Neural progenitor cell (in vitro differentiated cells): ENCODE results near the gene CDH19. TPM values are rescaled to one million over a fixed set of nuclear protein-coding genes. Genes with fewer than 3 reads are reported as not detected.

Source experiments
- DNase-seq: peaks from one replicate; pipeline ENCODE4 v3.0.0-alpha.2; 2016; ENCODE audit warnings: low spot score
- H2AFZ ChIP-seq: fragments of 200-600 bp; sonication (generic); replicated peaks from 2 replicates; pipeline ENCODE4 v1.6.1; 2016; ENCODE audit warnings: antibody characterized with exemption
- H3F3A ChIP-seq: fragments of 200-600 bp; sonication (generic); 2 replicates; pipeline ENCODE4 v1.6.1; 2016; ENCODE audit warnings: antibody characterized with exemption, low read depth
- H3K27ac ChIP-seq: fragments of 200-600 bp; sonication (generic); 2 replicates; pipeline ENCODE4 v1.5.1; 2016; ENCODE audit warnings: mild to moderate bottlenecking
- H3K27me3 ChIP-seq: fragments of 200-600 bp; sonication (generic); 2 replicates; pipeline ENCODE4 v1.6.1; 2016; ENCODE audit warnings: mild to moderate bottlenecking, moderate library complexity
- H3K36me3 ChIP-seq: fragments of 200-600 bp; sonication (generic); 2 replicates; pipeline ENCODE4 v1.5.1; 2016
- H3K4me1 ChIP-seq: fragments of 200-600 bp; sonication (generic); 2 replicates; pipeline ENCODE4 v1.6.1; 2016; ENCODE audit warnings: mixed run types
- H3K4me2 ChIP-seq: fragments of 200-600 bp; sonication (generic); 2 replicates; pipeline ENCODE4 v1.6.1; 2016
- H3K4me3 ChIP-seq: fragments of 200-600 bp; sonication (generic); 2 replicates; pipeline ENCODE4 v1.5.1; 2016
- H3K79me2 ChIP-seq: fragments of 200-600 bp; sonication (generic); 2 replicates; pipeline ENCODE4 v1.6.1; 2016; ENCODE audit warnings: low read depth
- H3K9ac ChIP-seq: fragments of 200-600 bp; sonication (generic); 2 replicates; pipeline ENCODE4 v1.6.1; 2016
- H3K9me3 ChIP-seq: fragments of 200-600 bp; sonication (generic); 2 replicates; pipeline ENCODE4 v1.5.1; 2016; ENCODE audit warnings: low read depth
- H4K20me1 ChIP-seq: fragments of 200-600 bp; sonication (generic); 2 replicates; pipeline ENCODE4 v1.6.1; 2016; ENCODE audit warnings: low read depth
- H3K27ac Mint-ChIP-seq: 3 replicates; pipeline ENCODE4 v1.8.0; 2021; ENCODE audit warnings: mixed read lengths
- H3K27me3 Mint-ChIP-seq: 2 replicates; pipeline ENCODE4 v1.8.0; 2022; ENCODE audit warnings: low read depth, mild to moderate bottlenecking, inconsistent platforms, moderate library complexity, mixed read lengths; ENCODE audit not compliant: insufficient read depth
- H3K36me3 Mint-ChIP-seq: 3 replicates; pipeline ENCODE4 v1.8.0; 2021; ENCODE audit warnings: mixed read lengths
- H3K4me1 Mint-ChIP-seq: 3 replicates; pipeline ENCODE4 v1.8.0; 2021; ENCODE audit warnings: mixed read lengths
- H3K4me3 Mint-ChIP-seq: 3 replicates; pipeline ENCODE4 v1.8.0; 2021; ENCODE audit warnings: mild to moderate bottlenecking, moderate library complexity, mixed read lengths
- H3K9me3 Mint-ChIP-seq: 3 replicates; pipeline ENCODE4 v1.8.0; 2020; ENCODE audit warnings: mixed read lengths
- EZH2 ChIP-seq: fragments of 200-600 bp; sonication (generic); IDR thresholded peaks from 2 replicates; pipeline ENCODE4 v1.6.1; 2017; ENCODE audit warnings: antibody characterized with exemption, mild to moderate bottlenecking, moderate library complexity
- EZH2phosphoT487 ChIP-seq: fragments of 200-600 bp; sonication (generic); IDR thresholded peaks from 2 replicates; pipeline ENCODE4 v1.6.1; 2017; ENCODE audit warnings: antibody characterized with exemption
- total RNA-seq: library from RNA; depleted of rRNA; stranded (reverse); fragments of >200 nt; gene quantifications from 2 replicates; pipeline ENCODE4 v1.2.3, GENCODE V29; 2015; ENCODE audit warnings: low replicate concordance
- TF ChIP-seq, protein P1 (sequence below): fragments of 200-600 bp; sonication (generic); IDR thresholded peaks from 2 replicates; pipeline ENCODE4 v1.5.1; 2017; ENCODE audit warnings: antibody characterized with exemption, mild to moderate bottlenecking

The CDH19 gene
- total RNA-seq, 1 donor from 2014 or later = not detected

DNA sequence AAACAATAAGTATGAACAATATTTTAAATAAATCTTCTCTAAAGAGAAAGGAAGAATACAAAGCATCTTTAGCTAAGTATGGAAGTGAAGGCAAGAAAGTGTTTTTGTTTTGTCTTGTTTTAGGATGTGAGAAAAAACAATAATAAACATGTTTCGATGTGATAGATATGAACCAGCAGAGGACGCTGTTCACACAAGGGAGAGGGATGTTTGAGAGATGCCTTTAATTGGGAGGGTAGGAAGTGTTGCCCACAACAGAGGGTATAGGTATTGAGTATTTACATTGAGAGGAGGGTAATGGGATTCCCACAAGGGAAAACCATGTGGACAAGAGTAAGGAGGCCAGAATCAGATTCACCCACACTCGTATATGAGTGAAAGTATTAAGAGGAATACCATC, 55.1 kb downstream of the CDH19 start:
- Histone ChIP-seq H2AFZ (peak overlapping the region; percentile 55), H3K4me3 (no peak overlapping the region), H3K36me3 (no peaks in the 10 kb centered on the region), H3K4me1 (no peaks in the 10 kb centered on the region), H3K79me2 (no peaks in the 10 kb centered on the region), H3K9ac (no peak overlapping the region), H3K27me3 (no peaks in the 10 kb centered on the region), H4K20me1 (no peaks in the 10 kb centered on the region), H3K27ac (no peak overlapping the region), H3F3A (no peaks in the 10 kb centered on the region), H3K4me2 (no peak overlapping the region), H3K9me3 (no peaks in the 10 kb centered on the region)
- TF ChIP-seq, protein P1, sequence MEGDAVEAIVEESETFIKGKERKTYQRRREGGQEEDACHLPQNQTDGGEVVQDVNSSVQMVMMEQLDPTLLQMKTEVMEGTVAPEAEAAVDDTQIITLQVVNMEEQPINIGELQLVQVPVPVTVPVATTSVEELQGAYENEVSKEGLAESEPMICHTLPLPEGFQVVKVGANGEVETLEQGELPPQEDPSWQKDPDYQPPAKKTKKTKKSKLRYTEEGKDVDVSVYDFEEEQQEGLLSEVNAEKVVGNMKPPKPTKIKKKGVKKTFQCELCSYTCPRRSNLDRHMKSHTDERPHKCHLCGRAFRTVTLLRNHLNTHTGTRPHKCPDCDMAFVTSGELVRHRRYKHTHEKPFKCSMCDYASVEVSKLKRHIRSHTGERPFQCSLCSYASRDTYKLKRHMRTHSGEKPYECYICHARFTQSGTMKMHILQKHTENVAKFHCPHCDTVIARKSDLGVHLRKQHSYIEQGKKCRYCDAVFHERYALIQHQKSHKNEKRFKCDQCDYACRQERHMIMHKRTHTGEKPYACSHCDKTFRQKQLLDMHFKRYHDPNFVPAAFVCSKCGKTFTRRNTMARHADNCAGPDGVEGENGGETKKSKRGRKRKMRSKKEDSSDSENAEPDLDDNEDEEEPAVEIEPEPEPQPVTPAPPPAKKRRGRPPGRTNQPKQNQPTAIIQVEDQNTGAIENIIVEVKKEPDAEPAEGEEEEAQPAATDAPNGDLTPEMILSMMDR = peak; percentile 76
- no peak for TF ChIP-seq EZH2
- Mint-ChIP-seq H3K27ac (no peak overlapping the region), H3K4me3 (no peak overlapping the region), H3K36me3 (no peaks in the 10 kb centered on the region), H3K9me3 (no peaks in the 10 kb centered on the region), H3K27me3 (no peaks in the 10 kb centered on the region), H3K4me1 (no peaks in the 10 kb centered on the region)
- DNase-seq = peak; percentile 70

DNA sequence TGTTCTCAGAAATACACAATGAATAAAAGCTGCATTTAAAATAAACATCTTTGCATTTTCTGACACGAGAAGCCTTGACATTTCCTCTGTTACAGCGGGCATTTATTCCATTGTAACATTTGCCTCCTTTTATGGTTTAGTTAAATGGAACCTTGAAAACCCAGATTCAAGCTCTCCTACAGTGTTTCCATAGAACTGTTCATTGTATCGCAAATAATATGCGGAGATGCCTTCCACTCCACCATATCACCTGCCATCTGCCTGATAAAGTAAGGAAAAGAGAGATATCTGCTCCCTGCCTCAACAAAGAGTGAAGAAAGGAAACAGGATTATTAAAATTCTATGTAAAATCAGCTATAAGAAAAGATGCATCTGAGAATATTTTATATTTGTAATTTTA, 69.8 kb downstream of the CDH19 start:
- H3F3A ChIP-seq = no peaks in the 10 kb centered on the region
- no peak overlapping the region for H3K4me3 ChIP-seq
- H3K4me2 ChIP-seq = no peak overlapping the region
- Mint-ChIP-seq H3K36me3 (no peaks in the 10 kb centered on the region), H3K27me3 (peaks cover 3% of the 10 kb centered on the region), H3K27ac (no peak overlapping the region), H3K4me1 (peaks cover 9% of the 10 kb centered on the region), H3K9me3 (no peaks in the 10 kb centered on the region), H3K4me3 (no peak overlapping the region)
- TF ChIP-seq, protein P1 = no peak
- TF ChIP-seq EZH2phosphoT487 (no peak), EZH2 (no peak)
- no peaks in the 10 kb centered on the region for H3K4me1 ChIP-seq
- no peaks in the 10 kb centered on the region for H3K79me2 ChIP-seq
- no peaks in the 10 kb centered on the region for H3K9me3 ChIP-seq
- H2AFZ ChIP-seq = peak overlapping the region; percentile 59
- H4K20me1 ChIP-seq = no peaks in the 10 kb centered on the region
- H3K27ac ChIP-seq = no peak overlapping the region
- no peak for DNase-seq
- H3K36me3 ChIP-seq = no peaks in the 10 kb centered on the region
- H3K9ac ChIP-seq = no peak overlapping the region
- H3K27me3 ChIP-seq = no peaks in the 10 kb centered on the region

DNA sequence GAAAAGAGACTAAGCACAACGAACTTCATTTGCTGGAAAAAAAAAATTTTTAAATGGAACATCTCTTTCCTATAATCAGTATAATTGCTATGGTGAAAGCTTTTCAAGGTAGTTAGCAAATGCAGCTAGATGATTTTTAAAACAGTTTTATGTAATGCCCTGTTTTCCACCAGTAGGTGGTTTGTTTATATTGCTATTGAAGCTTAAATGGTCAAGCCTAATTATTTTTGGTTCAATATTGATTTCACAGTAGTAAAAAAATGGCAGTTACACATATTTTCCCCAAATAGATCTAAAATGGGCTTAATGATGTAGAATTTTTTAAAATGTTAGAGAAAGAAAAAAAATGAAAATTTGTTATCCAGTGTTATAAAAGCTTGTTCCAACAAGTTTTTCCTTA, 70.2 kb downstream of the CDH19 start:
- H3K27me3 ChIP-seq = no peaks in the 10 kb centered on the region
- DNase-seq = no peak
- no peaks in the 10 kb centered on the region for H3K4me1 ChIP-seq
- H3K27ac ChIP-seq = no peak overlapping the region
- no peak overlapping the region for H3K4me2 ChIP-seq
- H4K20me1 ChIP-seq = no peaks in the 10 kb centered on the region
- no peak overlapping the region for H3K4me3 ChIP-seq
- Mint-ChIP-seq H3K4me3 (no peak overlapping the region), H3K36me3 (no peaks in the 10 kb centered on the region), H3K27ac (no peak overlapping the region), H3K27me3 (peaks cover under 1% of the 10 kb centered on the region), H3K4me1 (peaks cover 9% of the 10 kb centered on the region), H3K9me3 (no peaks in the 10 kb centered on the region)
- no peaks in the 10 kb centered on the region for H3F3A ChIP-seq
- no peaks in the 10 kb centered on the region for H3K9me3 ChIP-seq
- TF ChIP-seq EZH2phosphoT487 (no peak), EZH2 (no peak)
- TF ChIP-seq, protein P1 = peak; percentile 40
- no peaks in the 10 kb centered on the region for H3K79me2 ChIP-seq
- no peak overlapping the region for H3K9ac ChIP-seq
- H3K36me3 ChIP-seq = no peaks in the 10 kb centered on the region
- peak overlapping the region; percentile 59 for H2AFZ ChIP-seq
